T-helper 2 cell treated with Interferon-gamma antibody and Interleukin-4, amounts not matched to agents 5 μg/mL and 100 μg/mL, for 36 hours (primary cell): Measurements from ENCODE around the gene COASY.

ENCODE experiments used
- DNase-seq: peaks from one replicate; pipeline ENCODE4 v3.0.0; 2021; ENCODE audit warnings: low spot score
- H3K27ac Mint-ChIP-seq: one replicate; pipeline ENCODE4 v1.8.0; 2021; ENCODE audit warnings: mild to moderate bottlenecking, mixed read lengths
- H3K27me3 Mint-ChIP-seq: one replicate; pipeline ENCODE4 v1.8.0; 2021; ENCODE audit warnings: low read depth, mixed read lengths
- H3K36me3 Mint-ChIP-seq: one replicate; pipeline ENCODE4 v1.8.0; 2021; ENCODE audit warnings: low read depth, mixed read lengths
- H3K4me1 Mint-ChIP-seq: one replicate; pipeline ENCODE4 v1.8.0; 2021; ENCODE audit warnings: low read depth, mixed read lengths
- H3K4me3 Mint-ChIP-seq: one replicate; pipeline ENCODE4 v1.8.0; 2022; ENCODE audit warnings: mild to moderate bottlenecking, moderate library complexity, mixed read lengths
- H3K9me3 Mint-ChIP-seq: one replicate; pipeline ENCODE4 v1.8.0; 2021; ENCODE audit warnings: mixed read lengths

COASY gene

GRCh38 chr17:42561897-42562387 is at the start of gene COASY:
COASY (plus strand) TSS chr17:42562148; CDS start chr17:42562623, 475 bp downstream.
- Mint-ChIP-seq H3K4me1 (peaks cover 24% of the 10 kb centered on the region), H3K4me3 (peak within 1 kb of the TSS; percentile 92), H3K27ac (peak within 1 kb of the TSS; percentile 96), H3K36me3 (peaks cover 16% of the 10 kb centered on the region), H3K9me3 (no peaks in the 10 kb centered on the region), H3K27me3 (no peaks in the 10 kb centered on the region)
- DNase-seq = peak; percentile 93

DNA sequence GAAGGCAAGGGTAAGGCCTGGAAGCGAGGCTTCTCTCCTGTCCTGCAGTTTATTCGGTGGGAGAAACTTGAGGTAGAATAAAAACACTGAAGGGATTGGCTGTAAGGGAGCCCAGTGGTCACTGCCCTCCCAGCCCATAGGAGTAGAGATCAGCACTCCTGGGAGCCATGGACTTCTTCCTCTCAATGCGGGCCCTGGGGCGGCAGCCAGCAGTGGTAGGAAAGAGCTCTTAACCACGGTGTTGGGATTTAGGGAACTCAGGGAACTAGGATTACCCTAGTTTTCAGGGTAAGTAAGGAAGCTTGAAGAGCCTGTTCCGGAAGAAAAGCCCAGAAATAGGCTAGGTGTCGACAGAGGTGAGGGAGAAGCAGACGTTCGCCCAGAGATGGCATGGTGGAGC is 49.7 kb upstream of the COASY start:
- H3K4me3 Mint-ChIP-seq = no peak overlapping the region
- H3K4me1 Mint-ChIP-seq = peaks cover 8% of the 10 kb centered on the region
- no peaks in the 10 kb centered on the region for H3K9me3 Mint-ChIP-seq
- DNase-seq = no peak
- H3K27ac Mint-ChIP-seq = no peak overlapping the region
- no peaks in the 10 kb centered on the region for H3K36me3 Mint-ChIP-seq
- H3K27me3 Mint-ChIP-seq = no peaks in the 10 kb centered on the region

DNA sequence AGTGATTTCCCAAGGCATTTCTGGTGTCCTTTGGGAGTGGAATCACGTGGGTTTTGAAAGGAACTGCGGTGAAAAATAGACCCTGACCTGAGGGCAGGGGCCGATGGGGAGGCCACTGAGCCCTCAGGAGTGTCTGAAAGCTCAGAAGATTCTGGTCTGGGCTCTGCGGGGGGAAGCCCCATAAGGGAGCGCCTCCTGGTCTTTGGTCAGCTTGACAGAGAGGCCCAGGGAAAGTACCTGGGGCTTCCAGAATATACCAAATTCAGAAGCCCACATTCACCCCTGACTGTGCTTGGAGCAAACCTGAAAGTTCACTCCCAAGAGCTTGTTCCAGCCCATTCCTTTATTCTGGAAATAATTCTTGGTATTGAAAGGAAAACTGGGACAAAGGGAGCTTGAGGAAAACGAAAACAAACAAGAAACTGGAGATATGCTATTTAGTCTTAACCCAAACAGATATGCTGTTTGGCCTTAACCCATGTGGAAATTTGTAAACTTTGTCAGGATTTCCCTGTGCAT is 49.2 kb upstream of the COASY start:
- Mint-ChIP-seq H3K27ac (no peak overlapping the region), H3K4me1 (peaks cover 10% of the 10 kb centered on the region), H3K4me3 (no peak overlapping the region), H3K36me3 (no peaks in the 10 kb centered on the region), H3K9me3 (no peaks in the 10 kb centered on the region), H3K27me3 (no peaks in the 10 kb centered on the region)
- DNase-seq = no peak

DNA sequence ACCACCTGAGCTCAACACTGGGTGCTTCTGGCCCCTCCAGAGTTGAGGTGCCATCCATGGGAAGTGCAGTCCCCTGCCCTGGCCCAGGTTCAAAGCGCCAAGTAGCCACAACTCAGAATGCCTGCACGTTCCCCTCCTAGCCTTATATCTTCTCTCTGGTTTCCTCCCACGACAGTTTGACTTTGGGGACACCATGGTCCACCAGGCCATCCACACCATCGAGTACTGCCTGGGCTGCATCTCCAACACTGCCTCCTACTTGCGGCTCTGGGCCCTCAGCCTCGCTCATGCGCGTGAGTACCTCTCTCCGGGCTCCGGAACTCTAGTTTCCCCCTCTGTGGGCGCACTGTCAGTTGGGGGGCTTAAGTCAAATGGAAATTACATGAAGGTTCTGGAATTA is 48.3 kb upstream of the COASY start:
- Mint-ChIP-seq H3K36me3 (no peaks in the 10 kb centered on the region), H3K9me3 (no peaks in the 10 kb centered on the region), H3K27me3 (no peaks in the 10 kb centered on the region), H3K4me3 (no peak overlapping the region), H3K27ac (no peak overlapping the region), H3K4me1 (peaks cover 5% of the 10 kb centered on the region)
- no peak for DNase-seq

DNA sequence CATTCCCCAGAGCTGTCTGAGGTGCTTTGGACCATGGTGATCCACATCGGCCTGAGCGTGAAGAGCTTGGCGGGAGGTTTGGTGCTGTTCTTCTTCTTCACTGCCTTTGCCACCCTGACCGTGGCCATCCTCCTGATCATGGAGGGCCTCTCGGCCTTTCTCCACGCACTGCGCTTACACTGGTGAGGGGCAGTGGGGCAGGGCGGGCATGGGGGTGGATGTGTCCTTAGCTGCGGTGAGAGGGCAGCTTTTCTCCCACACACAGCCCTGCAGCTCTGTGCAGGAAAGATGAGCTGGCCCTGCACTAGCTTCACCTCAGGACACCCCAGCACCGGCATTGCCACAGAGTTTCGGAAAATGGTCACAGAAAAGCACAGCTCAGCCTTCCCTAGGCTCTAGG is 47.7 kb upstream of the COASY start:
- no peak overlapping the region for H3K4me3 Mint-ChIP-seq
- H3K36me3 Mint-ChIP-seq = no peaks in the 10 kb centered on the region
- H3K27me3 Mint-ChIP-seq = no peaks in the 10 kb centered on the region
- H3K4me1 Mint-ChIP-seq = peaks cover 2% of the 10 kb centered on the region
- no peaks in the 10 kb centered on the region for H3K9me3 Mint-ChIP-seq
- DNase-seq = no peak
- no peak overlapping the region for H3K27ac Mint-ChIP-seq

- H3K4me1 Mint-ChIP-seq = peaks cover 2% of the 10 kb centered on the region
- no peak overlapping the region for H3K27ac Mint-ChIP-seq
These were observed 47.1 kb upstream of the COASY start for GRCh38 chr17:42514867-42515266.

GRCh38 chr17:42517516-42517915 is 44.4 kb upstream of the COASY start:
- H3K27me3 Mint-ChIP-seq = peaks cover 8% of the 10 kb centered on the region
- no peak overlapping the region for H3K27ac Mint-ChIP-seq
- H3K9me3 Mint-ChIP-seq = no peaks in the 10 kb centered on the region
- peaks cover 2% of the 10 kb centered on the region for H3K4me1 Mint-ChIP-seq
- no peaks in the 10 kb centered on the region for H3K36me3 Mint-ChIP-seq
- no peak overlapping the region for H3K4me3 Mint-ChIP-seq
- peak; percentile 67 for DNase-seq

More at GRCh38 chr17:42514867-42515266, 47.1 kb upstream of the COASY start:
- Mint-ChIP-seq H3K36me3 (no peaks in the 10 kb centered on the region), H3K9me3 (no peaks in the 10 kb centered on the region), H3K4me3 (no peak overlapping the region), H3K27me3 (no peaks in the 10 kb centered on the region)
- DNase-seq = no peak

GRCh38 chr17:42518046-42518754 is 43.7 kb upstream of the COASY start:
- no peaks in the 10 kb centered on the region for H3K9me3 Mint-ChIP-seq
- peaks cover 3% of the 10 kb centered on the region for H3K4me1 Mint-ChIP-seq
- no peak for DNase-seq
- H3K4me3 Mint-ChIP-seq = no peak overlapping the region
- peaks cover 8% of the 10 kb centered on the region for H3K27me3 Mint-ChIP-seq
- no peak overlapping the region for H3K27ac Mint-ChIP-seq
- no peaks in the 10 kb centered on the region for H3K36me3 Mint-ChIP-seq

- no peak overlapping the region for H3K27ac Mint-ChIP-seq
- no peaks in the 10 kb centered on the region for H3K36me3 Mint-ChIP-seq
- H3K27me3 Mint-ChIP-seq = peaks cover 8% of the 10 kb centered on the region
- H3K9me3 Mint-ChIP-seq = no peaks in the 10 kb centered on the region
- DNase-seq = no peak
- peaks cover 8% of the 10 kb centered on the region for H3K4me1 Mint-ChIP-seq
- H3K4me3 Mint-ChIP-seq = no peak overlapping the region
These were observed 43.0 kb upstream of the COASY start for GRCh38 chr17:42518755-42519545.

- peaks cover 8% of the 10 kb centered on the region for H3K27me3 Mint-ChIP-seq
- H3K9me3 Mint-ChIP-seq = no peaks in the 10 kb centered on the region
- H3K27ac Mint-ChIP-seq = no peak overlapping the region
- H3K4me3 Mint-ChIP-seq = no peak overlapping the region
- H3K36me3 Mint-ChIP-seq = no peaks in the 10 kb centered on the region
- H3K4me1 Mint-ChIP-seq = peaks cover 8% of the 10 kb centered on the region
- no peak for DNase-seq
These were observed 42.1 kb upstream of the COASY start for GRCh38 chr17:42519546-42520491.

GRCh38 chr17:42520540-42520951 is 41.4 kb upstream of the COASY start:
- Mint-ChIP-seq H3K9me3 (no peaks in the 10 kb centered on the region), H3K4me1 (peaks cover 8% of the 10 kb centered on the region), H3K4me3 (no peak overlapping the region), H3K27ac (no peak overlapping the region), H3K27me3 (peaks cover 8% of the 10 kb centered on the region), H3K36me3 (no peaks in the 10 kb centered on the region)
- DNase-seq = no peak

DNA sequence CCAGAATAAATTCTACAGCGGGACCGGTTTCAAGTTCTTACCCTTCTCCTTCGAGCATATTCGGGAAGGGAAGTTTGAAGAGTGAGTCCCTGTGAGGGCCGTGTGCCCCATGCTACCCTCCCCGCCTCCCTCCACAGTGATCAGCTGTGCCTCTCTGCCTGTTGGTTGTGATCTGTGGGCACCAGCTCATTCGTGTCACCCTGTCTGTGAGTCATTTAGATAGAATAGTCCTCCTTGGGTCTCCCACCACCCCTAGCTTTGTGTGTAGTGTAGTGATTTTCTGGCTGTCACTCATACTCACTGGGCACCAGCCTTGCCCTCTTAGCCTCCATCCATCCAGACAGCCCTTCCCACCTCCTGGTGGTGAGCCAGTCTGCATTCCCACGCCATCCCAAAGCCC is 40.9 kb upstream of the COASY start:
- H3K27ac Mint-ChIP-seq = no peak overlapping the region
- H3K9me3 Mint-ChIP-seq = no peaks in the 10 kb centered on the region
- DNase-seq = no peak
- H3K36me3 Mint-ChIP-seq = no peaks in the 10 kb centered on the region
- H3K4me3 Mint-ChIP-seq = no peak overlapping the region
- peaks cover 8% of the 10 kb centered on the region for H3K4me1 Mint-ChIP-seq
- peaks cover 8% of the 10 kb centered on the region for H3K27me3 Mint-ChIP-seq

DNA sequence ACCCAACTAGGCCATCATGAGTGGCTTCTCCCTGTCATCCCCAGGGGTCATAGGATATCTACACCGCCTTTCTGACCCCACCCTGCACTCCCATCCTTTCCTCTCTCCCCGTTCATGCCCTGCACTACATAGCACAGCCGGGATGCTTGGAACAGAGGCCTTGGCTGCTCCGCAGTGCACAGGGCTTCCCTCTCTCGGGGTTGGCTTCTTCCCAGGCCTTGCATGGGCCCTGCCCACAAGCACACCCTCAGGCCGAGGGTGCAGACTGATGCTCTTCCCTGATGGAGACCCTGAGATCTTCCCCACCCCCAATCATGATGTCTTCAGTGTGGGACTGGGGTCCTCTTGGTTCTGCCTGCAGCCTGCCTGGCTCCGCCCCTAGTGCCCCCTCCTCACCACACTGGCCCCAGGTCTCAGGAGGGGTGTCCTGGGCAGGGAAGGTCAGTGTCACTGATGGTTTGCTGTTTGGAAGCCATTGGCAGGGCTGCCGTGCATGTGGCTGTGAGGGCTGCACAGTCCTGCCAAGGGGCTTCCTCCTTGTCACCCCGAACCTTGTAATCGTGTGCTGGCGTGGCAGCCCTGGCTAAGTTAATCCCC is 40.2 kb upstream of the COASY start:
- Mint-ChIP-seq H3K36me3 (no peaks in the 10 kb centered on the region), H3K4me3 (no peak overlapping the region), H3K27ac (no peak overlapping the region), H3K9me3 (no peaks in the 10 kb centered on the region), H3K27me3 (peaks cover 8% of the 10 kb centered on the region), H3K4me1 (peaks cover 8% of the 10 kb centered on the region)
- no peak for DNase-seq
